Body of pancreas (tissue), 4 donors: ENCODE data around the gene PROZ. TPM values are rescaled to one million over a fixed set of nuclear protein-coding genes. Genes with fewer than 3 reads are reported as not detected.

Experiments
- ATAC-seq: fragments of 150-250 bp; one replicate; pipeline ENCODE4 v1.9.1; 2016
- DNase-seq, 4 donors: peaks; one replicate each; pipeline ENCODE4 v3.0.0-alpha.2; 2019
- H3K27ac ChIP-seq, 4 donors: fragments of 200-600 bp; sonication (generic); 1 replicate in 3 of 4; 2 replicates in 1 of 4; pipeline versions ENCODE4 v1.5.1 to v1.6.1; 2016 to 2019; ENCODE audit warnings: mild to moderate bottlenecking in 1 of 4, mixed read lengths in 1 of 4, moderate library complexity in 1 of 4
- H3K27me3 ChIP-seq, 2 donors: fragments of 200-600 bp; sonication (generic); one replicate each; pipeline ENCODE4 v1.6.0; 2016; ENCODE audit warnings: mild to moderate bottlenecking in 1 of 2
- H3K36me3 ChIP-seq, 2 donors: fragments of 200-600 bp; sonication (generic); replicated peaks in 1 of 2; 2 replicates each; pipeline ENCODE4 v1.5.1; 2016; ENCODE audit warnings: low read depth in 2 of 2; ENCODE audit not compliant: insufficient read depth in 1 of 2
- H3K4me1 ChIP-seq: fragments of 200-600 bp; sonication (generic); one replicate; pipeline ENCODE4 v1.6.0; 2016
- H3K4me3 ChIP-seq, 2 donors: fragments of 200-600 bp; sonication (generic); 1 replicate in 1 of 2; 2 replicates in 1 of 2; pipeline ENCODE4 v1.5.1; 2016 to 2019
- H3K9me3 ChIP-seq, 3 donors: fragments of 200-600 bp; sonication (generic); 1 replicate in 2 of 3; 2 replicates in 1 of 3; pipeline ENCODE4 v1.5.1; 2016
- CTCF ChIP-seq, 7 experiments: fragments of 450-650 bp in 4 of 7; fragments of 200-600 bp in 3 of 7; sonication (generic) in 3 of 7; IDR thresholded peaks; one replicate each; pipeline ENCODE4 v1.5.1; 2016 to 2019; ENCODE audit warnings: antibody characterized with exemption in 7 of 7
- POLR2A ChIP-seq, 3 donors: fragments of 450-650 bp; IDR thresholded peaks; one replicate each; pipeline ENCODE4 v1.6.1; 2016; ENCODE audit warnings: antibody characterized with exemption in 3 of 3, mild to moderate bottlenecking in 2 of 3
- WGBS, 2 donors: methylation state at CpG; one replicate each; pipeline ENCODE4 v1.1.5; 2017; 5-methylcytosine and 5-hydroxymethylcytosine counted together
- intact Hi-C: fragments of 100-400 bp; cut with DNase I; formaldehyde crosslinking; loops from one replicate; pipeline ENCODE4 v1.15.1; 2023
- total RNA-seq, 2 donors: library from RNA; depleted of rRNA; stranded (reverse); fragments of >200 nt; gene quantifications; one replicate each; pipeline ENCODE4 v1.1.0, GENCODE V29; 2016

Gene PROZ
- total RNA-seq, 2 donors from 2014 or later = not detected

GRCh38 chr13:113146750-113147149, 11.7 kb upstream of the PROZ start:
- Histone ChIP-seq H3K4me3 (no peak overlapping the region), H3K27me3 (no peaks in the 10 kb centered on the region), H3K4me1 (no peaks in the 10 kb centered on the region), H3K27ac (no peak overlapping the region), H3K36me3 (no peaks in the 10 kb centered on the region), H3K9me3 (no peaks in the 10 kb centered on the region)
- no peak for DNase-seq
- intact Hi-C loops = loop anchor here (10.0 kb wide), 1 partner anchor 192 kb away; no protein-coding TSS in a partner anchor
- 60 to 81% methylated on average over 4 to 9 of the region's 9 CpGs for WGBS, 2 donors
- no peak for ATAC-seq
- TF ChIP-seq POLR2A (IDR thresholded peaks at IDR 0.05) = no peak
- TF ChIP-seq CTCF (IDR thresholded peaks at IDR 0.05) = no peak

- DNase-seq (no peak), ATAC-seq (no peak)
- Histone ChIP-seq H3K4me3 (no peak overlapping the region), H3K27ac (no peak overlapping the region), H3K9me3 (no peaks in the 10 kb centered on the region), H3K4me1 (no peaks in the 10 kb centered on the region), H3K27me3 (no peaks in the 10 kb centered on the region), H3K36me3 (no peaks in the 10 kb centered on the region)
- 62 to 65% methylated on average over 8 of the region's 8 CpGs for WGBS, 2 donors
- TF ChIP-seq POLR2A (IDR thresholded peaks at IDR 0.05) (no peak), CTCF (IDR thresholded peaks at IDR 0.05) (no peak)
- intact Hi-C loops = loop anchor here (10.0 kb wide), 1 partner anchor 192 kb away; no protein-coding TSS in a partner anchor
These were observed 11.2 kb upstream of the PROZ start for GRCh38 chr13:113147206-113147605.

GRCh38 chr13:113148407-113148806, 10.0 kb upstream of the PROZ start:
- DNase-seq (no peak), ATAC-seq (no peak)
- Histone ChIP-seq H3K9me3 (no peaks in the 10 kb centered on the region), H3K36me3 (no peaks in the 10 kb centered on the region), H3K27me3 (no peaks in the 10 kb centered on the region), H3K27ac (no peak overlapping the region), H3K4me1 (peaks cover 8% of the 10 kb centered on the region), H3K4me3 (no peak overlapping the region)
- TF ChIP-seq CTCF (IDR thresholded peaks at IDR 0.05) (no peak), POLR2A (IDR thresholded peaks at IDR 0.05) (no peak)
- intact Hi-C loops = loop anchor here (10.0 kb wide), 1 partner anchor 194 kb away; no protein-coding TSS in a partner anchor
- WGBS, 2 donors = 89 to 91% methylated on average over 13 of the region's 13 CpGs

- 88 to 89% methylated on average over 22 to 37 of the region's 38 CpGs for WGBS, 2 donors
- DNase-seq = no peak
- no peak for ATAC-seq
These were observed 9.4 kb upstream of the PROZ start for GRCh38 chr13:113148940-113149503.

More at GRCh38 chr13:113148940-113149503, 9.4 kb upstream of the PROZ start:
- H3K27me3 ChIP-seq = no peaks in the 10 kb centered on the region
- H3K4me1 ChIP-seq = peaks cover 11% of the 10 kb centered on the region
- H3K27ac ChIP-seq = no peak overlapping the region
- no peaks in the 10 kb centered on the region for H3K9me3 ChIP-seq
- TF ChIP-seq POLR2A (IDR thresholded peaks at IDR 0.05) (no peak), CTCF (IDR thresholded peaks at IDR 0.05) (no peak)
- H3K4me3 ChIP-seq = no peak overlapping the region
- intact Hi-C loops = loop anchor here (10.0 kb wide), 1 partner anchor 194 kb away; no protein-coding TSS in a partner anchor
- H3K36me3 ChIP-seq = no peaks in the 10 kb centered on the region
